A673 (cell line): ENCODE measurements around the gene ISY1.

ENCODE experiments used
- CTCF ChIP-seq: fragments of 300-800, 200-600 bp; sonication (generic); conservative IDR thresholded peaks from 2 replicates; pipeline ENCODE4 v1.5.1; 2017; ENCODE audit warnings: low read depth, mild to moderate bottlenecking, antibody characterized with exemption, low read length, moderate library complexity, mixed read lengths
- EZH2 ChIP-seq: fragments of 200-600 bp; sonication (generic); IDR thresholded peaks from 2 replicates; pipeline ENCODE4 v1.6.1; 2017; ENCODE audit warnings: borderline replicate concordance, low read depth, mild to moderate bottlenecking, mixed read lengths, antibody characterized with exemption, low read length; ENCODE audit not compliant: poor library complexity, severe bottlenecking

- no peak for TF ChIP-seq CTCF
- no peak for TF ChIP-seq EZH2
Measured at GRCh38 chr3:129085165-129085715, 75.6 kb downstream of the ISY1 start.
